GM23338 (cell line): ENCODE measurements around the gene RAB9A.

Experiments
- CREB1 ChIP-seq: fragments of 250-450 bp; sonication (Bioruptor Pico); IDR thresholded peaks from 2 replicates; pipeline ENCODE4 v1.5.0; 2020; ENCODE audit warnings: low read depth, mild to moderate bottlenecking, moderate library complexity
- CTCF ChIP-seq, 2 experiments: fragments of 200-600 bp in 1 of 2; sonication (generic) in 1 of 2; conservative IDR thresholded peaks; 2 replicates each; pipeline versions ENCODE4 v1.5.1 to v1.6.1; 2016 to 2017; ENCODE audit warnings: antibody characterized with exemption in 2 of 2, low read depth in 2 of 2, mild to moderate bottlenecking in 2 of 2, moderate library complexity in 1 of 2
- EZH2 ChIP-seq: fragments of 200-600 bp; sonication (generic); IDR thresholded peaks from one replicate; pipeline ENCODE4 v1.8.0; 2017; ENCODE audit warnings: antibody characterized with exemption, mild to moderate bottlenecking, low read depth; ENCODE audit not compliant: unreplicated experiment
- EZH2phosphoT487 ChIP-seq: fragments of 200-600 bp; sonication (generic); IDR thresholded peaks from one replicate; pipeline ENCODE4 v1.8.1; 2018; ENCODE audit warnings: antibody characterized with exemption; ENCODE audit not compliant: unreplicated experiment
- JUNB ChIP-seq: IDR thresholded peaks from one replicate; pipeline ENCODE4 v1.6.1; 2016; ENCODE audit warnings: antibody characterized with exemption; ENCODE audit not compliant: unreplicated experiment
- NANOG ChIP-seq: IDR thresholded peaks from 2 replicates; pipeline ENCODE4 v1.6.1; 2016; ENCODE audit warnings: antibody characterized with exemption, borderline replicate concordance
- TF ChIP-seq, protein P1 (sequence below): IDR thresholded peaks from one replicate; pipeline ENCODE4 v1.6.1; 2018; ENCODE audit warnings: antibody characterized with exemption; ENCODE audit not compliant: unreplicated experiment

DNA sequence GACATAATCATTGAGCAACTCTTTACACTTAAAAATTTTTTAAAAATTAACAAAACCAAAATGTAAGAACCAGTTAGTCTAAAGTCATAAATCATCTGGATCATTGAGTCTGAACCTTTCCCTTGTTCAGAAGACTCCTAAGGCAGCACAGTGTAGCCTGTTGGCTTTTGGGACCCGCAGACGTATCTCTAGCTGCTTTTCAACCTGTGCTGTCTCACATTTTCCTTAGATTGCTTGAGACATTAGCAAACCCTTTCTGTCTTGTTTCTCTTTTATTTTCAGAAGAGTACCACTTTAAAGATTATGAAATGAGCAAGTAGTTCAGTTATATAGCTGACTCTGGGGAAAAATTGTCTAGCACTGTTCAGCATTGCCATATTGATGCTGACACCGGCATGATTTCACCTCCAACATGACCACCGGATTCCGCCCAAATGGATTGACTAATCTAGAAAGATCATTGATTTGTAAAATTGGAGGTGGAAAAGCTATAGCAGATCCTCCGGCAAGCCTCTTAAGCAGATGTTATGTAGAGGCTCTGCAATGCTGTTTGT, 27.1 kb upstream of the RAB9A start:
- TF ChIP-seq CREB1 (CRISPR knock-in tag) = no peak
- TF ChIP-seq CTCF (conservative IDR thresholded peaks at IDR 0.05; ENCODE audit: low read depth in 2 of 2) = no peak
- no peak for TF ChIP-seq EZH2
- TF ChIP-seq EZH2phosphoT487 = no peak
- TF ChIP-seq, protein P1, sequence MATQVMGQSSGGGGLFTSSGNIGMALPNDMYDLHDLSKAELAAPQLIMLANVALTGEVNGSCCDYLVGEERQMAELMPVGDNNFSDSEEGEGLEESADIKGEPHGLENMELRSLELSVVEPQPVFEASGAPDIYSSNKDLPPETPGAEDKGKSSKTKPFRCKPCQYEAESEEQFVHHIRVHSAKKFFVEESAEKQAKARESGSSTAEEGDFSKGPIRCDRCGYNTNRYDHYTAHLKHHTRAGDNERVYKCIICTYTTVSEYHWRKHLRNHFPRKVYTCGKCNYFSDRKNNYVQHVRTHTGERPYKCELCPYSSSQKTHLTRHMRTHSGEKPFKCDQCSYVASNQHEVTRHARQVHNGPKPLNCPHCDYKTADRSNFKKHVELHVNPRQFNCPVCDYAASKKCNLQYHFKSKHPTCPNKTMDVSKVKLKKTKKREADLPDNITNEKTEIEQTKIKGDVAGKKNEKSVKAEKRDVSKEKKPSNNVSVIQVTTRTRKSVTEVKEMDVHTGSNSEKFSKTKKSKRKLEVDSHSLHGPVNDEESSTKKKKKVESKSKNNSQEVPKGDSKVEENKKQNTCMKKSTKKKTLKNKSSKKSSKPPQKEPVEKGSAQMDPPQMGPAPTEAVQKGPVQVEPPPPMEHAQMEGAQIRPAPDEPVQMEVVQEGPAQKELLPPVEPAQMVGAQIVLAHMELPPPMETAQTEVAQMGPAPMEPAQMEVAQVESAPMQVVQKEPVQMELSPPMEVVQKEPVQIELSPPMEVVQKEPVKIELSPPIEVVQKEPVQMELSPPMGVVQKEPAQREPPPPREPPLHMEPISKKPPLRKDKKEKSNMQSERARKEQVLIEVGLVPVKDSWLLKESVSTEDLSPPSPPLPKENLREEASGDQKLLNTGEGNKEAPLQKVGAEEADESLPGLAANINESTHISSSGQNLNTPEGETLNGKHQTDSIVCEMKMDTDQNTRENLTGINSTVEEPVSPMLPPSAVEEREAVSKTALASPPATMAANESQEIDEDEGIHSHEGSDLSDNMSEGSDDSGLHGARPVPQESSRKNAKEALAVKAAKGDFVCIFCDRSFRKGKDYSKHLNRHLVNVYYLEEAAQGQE = no peak
- no peak for TF ChIP-seq JUNB
- no peak for TF ChIP-seq NANOG
